A549 treated with AZD9567 at 1 μM for 4 hours (cell line): ENCODE results near the gene PPAT. TPM values are rescaled to one million over a fixed set of nuclear protein-coding genes. Genes with fewer than 3 reads are reported as not detected.

Experiments used
- total RNA-seq: library from RNA; stranded (reverse); fragments of 200-300 nt; extraction: Qiagen RNA extraction; gene quantifications from 5 replicates; pipeline ENCODE4 v1.2.3, GENCODE V29; 2022; ENCODE audit not compliant: insufficient read depth

PPAT gene
- 17.7 to 25.5 TPM (median 20.5 TPM) in 5 replicates for total RNA-seq

DNA sequence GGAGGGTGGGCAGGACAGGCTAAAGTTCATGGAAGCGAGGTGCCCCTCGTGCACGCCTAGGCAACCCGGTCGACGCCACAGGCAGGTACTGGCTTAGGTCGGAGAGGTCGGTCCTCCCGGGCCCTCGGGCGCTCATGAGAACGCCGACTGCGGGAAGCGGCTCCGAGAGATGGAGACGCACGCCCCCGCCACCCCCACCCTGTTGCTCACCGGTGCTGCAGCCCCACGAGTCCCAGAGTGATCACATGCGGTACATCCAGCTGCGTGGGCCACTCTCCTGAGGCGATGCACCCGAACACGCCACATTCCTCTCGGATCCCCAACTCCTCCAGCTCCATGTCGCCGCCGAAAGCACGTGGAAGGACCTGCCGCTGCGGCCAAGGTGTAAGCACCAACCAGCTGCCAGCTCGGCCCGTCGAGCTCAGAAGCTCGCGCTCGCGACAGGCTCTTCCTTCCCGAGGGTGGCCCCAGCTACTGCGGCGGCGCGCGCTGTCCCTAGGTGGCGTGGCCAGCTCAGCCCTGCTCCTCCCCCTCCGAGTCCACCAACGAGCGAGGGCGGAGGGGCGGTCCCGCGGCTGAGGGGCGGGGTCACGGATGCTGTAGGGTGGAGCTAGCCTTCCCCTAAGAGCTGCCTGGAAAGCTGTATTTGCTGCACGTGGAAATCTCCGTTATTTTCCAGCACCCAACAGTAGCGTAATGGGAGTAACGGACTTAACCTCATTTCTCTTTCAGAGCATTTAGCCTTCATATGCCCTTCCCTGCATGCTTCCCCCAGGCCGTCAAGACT is at the start of gene PPAT:
Gene PPAT, minus strand, starts transcription at position 476 of the 787 bp plus-strand sequence. Its CDS starts 138 bp downstream, at position 338.

DNA sequence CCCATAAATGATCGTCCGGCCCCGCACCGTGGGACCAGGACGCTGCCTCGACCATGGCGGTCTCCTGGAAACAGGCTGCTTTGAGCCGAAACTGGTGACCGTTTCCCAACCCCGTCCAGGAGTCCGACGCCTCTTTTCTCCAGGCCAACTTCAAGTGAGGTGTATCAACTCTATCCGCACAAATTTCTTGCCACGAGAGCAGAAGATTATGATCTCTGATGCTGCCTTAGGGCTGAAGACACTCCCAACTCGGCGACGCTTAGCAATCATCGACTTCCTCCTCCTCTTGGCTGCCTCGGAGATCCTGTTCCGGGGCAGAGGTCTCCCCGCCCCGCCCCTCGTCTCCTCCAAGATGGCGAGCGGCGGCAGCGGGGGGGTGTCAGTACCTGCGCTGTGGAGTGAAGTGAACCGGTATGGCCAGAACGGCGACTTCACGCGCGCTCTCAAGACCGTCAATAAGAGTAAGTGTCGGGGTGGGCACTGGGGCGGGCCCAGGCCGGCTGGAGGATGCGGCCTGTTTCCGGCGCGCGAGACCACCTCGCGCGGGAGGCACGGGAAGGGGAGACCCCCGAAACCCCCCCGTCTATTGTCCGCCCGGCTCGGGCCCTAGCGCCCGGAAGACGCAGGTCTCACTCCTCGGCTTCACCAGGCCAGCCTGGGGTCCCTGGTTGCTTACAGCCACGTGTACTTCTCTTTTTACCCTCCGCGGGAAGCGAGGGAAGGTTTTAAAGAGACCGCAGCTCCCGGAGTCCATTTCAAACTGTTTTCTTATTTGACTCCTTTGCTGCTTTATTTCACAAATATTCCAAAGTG is 32.1 kb upstream of the PPAT start, which contains the start of gene SRP72:
Gene SRP72, plus strand, starts transcription at position 334 of the 813 bp plus-strand sequence. Its CDS starts 19 bp downstream, at position 353.

DNA sequence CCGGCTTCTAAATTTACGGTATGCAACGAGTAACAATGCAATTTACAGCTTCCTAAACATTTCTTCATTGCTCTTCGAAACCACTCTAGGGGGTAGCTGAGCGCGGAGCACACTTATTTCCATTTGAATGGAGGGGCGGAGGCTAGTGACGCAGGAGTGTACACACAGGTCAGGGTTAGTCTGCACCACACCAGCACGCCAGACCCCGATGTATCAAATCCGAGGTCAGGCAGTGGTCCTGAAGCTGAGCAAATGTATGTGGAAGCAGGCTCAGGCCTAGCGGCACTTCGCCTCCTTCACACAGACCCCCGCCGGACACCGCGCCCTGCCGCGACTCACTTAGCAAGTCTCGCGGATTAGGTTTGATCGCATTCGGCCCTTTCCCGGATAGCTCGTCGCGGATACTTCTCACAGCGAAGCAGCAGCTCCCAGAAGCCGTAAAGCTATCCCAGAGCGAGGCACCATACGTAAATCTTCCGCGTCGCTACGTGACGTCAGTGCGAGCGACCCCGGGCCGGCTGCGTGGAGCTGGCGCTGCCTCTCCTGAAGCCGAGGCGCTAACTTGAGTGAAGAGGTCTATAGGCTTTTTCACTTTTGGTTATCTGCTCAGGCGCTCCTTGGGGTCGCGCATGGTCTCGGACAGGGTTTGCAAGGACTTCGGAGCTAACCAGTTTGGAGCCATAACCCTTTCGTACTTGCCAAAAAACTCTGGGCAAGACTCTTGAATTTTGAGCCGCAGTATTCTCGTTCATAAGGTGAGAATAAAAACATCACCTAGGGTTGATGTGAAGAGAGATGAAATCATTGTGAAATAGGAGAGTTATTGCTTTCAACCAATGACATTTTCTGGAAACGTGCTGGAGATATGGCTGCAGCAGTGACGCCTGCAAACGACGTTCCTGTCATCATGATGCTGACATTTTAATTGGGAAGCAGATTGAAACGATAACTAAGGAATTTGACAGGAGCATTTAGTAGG is 48.1 kb downstream of the PPAT start, which contains the start of gene AASDH:
Gene AASDH, minus strand, starts transcription at position 469 of the 979 bp plus-strand sequence. CDS start 3,192 bp downstream, outside the sequence.

Other genes with a start within 250 kb of the PPAT start
- 3.2 to 5.6 TPM (median 3.5 TPM) in 5 replicates for gene AASDH, start 48.1 kb downstream of the PPAT start, total RNA-seq
- 122 to 130 TPM (median 126 TPM) in 5 replicates for gene PAICS, start 645 bp upstream of the PPAT start, total RNA-seq
- 45.0 to 59.2 TPM (median 47.4 TPM) in 5 replicates for gene SRP72, start 32.0 kb upstream of the PPAT start, total RNA-seq
- not detected in 5 replicates for gene ARL9, start 70.2 kb upstream of the PPAT start, total RNA-seq
- not detected in 5 replicates for gene HOPX, start 245.7 kb upstream of the PPAT start, total RNA-seq